HCT116 (cell line): ENCODE results near the gene CCDC32. TPM values are rescaled to one million over a fixed set of nuclear protein-coding genes. Genes with fewer than 3 reads are reported as not detected.

Experiments used
- ATAC-seq: fragments of 200-7000 bp; cut with Tn5 transposase; 2 replicates; pipeline ENCODE4 v1.9.1; 2020; ENCODE audit warnings: mild to moderate bottlenecking, moderate library complexity
- BruUV-seq: library from RNA; stranded (reverse); fragments of 400-500 nt; replicated peaks from 2 replicates; lab custom pipeline; 2021; lab: Mats Ljungman, UMichigan
- CTCF ChIA-PET: fragments of 300-600 bp; sonication (Branson Sonifier 250); formaldehyde crosslinking; loops from one replicate; lab custom pipeline; 2021; ENCODE audit warnings: antibody characterized with exemption; lab: Charles Lee
- POLR2A ChIA-PET: fragments of 300-600, 350-600 bp; sonication (Branson Sonifier 250); formaldehyde crosslinking; loops from one replicate; lab custom pipeline; 2021; ENCODE audit warnings: antibody characterized with exemption; lab: Charles Lee
- RAD21 ChIA-PET, 2 experiments: fragments of 300-600 bp; sonication (Branson Sonifier 250); formaldehyde crosslinking; loops; one replicate each; lab custom pipeline; 2023; ENCODE audit warnings: low total read pairs in 2 of 2; ENCODE audit not compliant: uncharacterized antibody in 2 of 2, unreplicated experiment in 2 of 2, low non-redundant PET in 1 of 2; lab: Charles Lee
- DNase-seq: peaks from one replicate; pipeline ENCODE4 v3.0.0-alpha.2; 2010; ENCODE audit warnings: low read depth, low spot score
- H2AFZ ChIP-seq: fragments of 200-600 bp; shearing (Covaris generic), sonication (generic); 2 replicates; pipeline ENCODE4 v1.6.1; 2017; ENCODE audit warnings: low read depth, mixed run types, mixed read lengths, antibody characterized with exemption, low read length; ENCODE audit not compliant: poor library complexity, severe bottlenecking
- H3K27ac ChIP-seq: 2 replicates; pipeline ENCODE4 v1.5.1; 2012; ENCODE audit warnings: low read depth, low read length
- H3K27me3 ChIP-seq: fragments of 200-600 bp; sonication (generic); 2 replicates; pipeline ENCODE4 v1.6.1; 2016; ENCODE audit warnings: mixed run types, low read length, mixed read lengths; ENCODE audit not compliant: insufficient read depth
- H3K36me3 ChIP-seq, 2 experiments: fragments of 200-500 bp in 1 of 2; fragments of 200-600 bp in 1 of 2; sonication (Bioruptor generic) in 1 of 2; sonication (generic) in 1 of 2; 2 replicates each; pipeline versions ENCODE4 v1.5.1 to v1.6.1; 2014 to 2016; ENCODE audit warnings: low read length in 2 of 2, inconsistent platforms in 1 of 2, mixed read lengths in 1 of 2, mixed run types in 1 of 2; ENCODE audit not compliant: insufficient read depth in 2 of 2, control insufficient read depth in 1 of 2
- H3K4me1 ChIP-seq, 2 experiments: fragments of 200-600 bp in 1 of 2; sonication (generic) in 1 of 2; 2 replicates each; pipeline versions ENCODE4 v1.5.1 to v1.6.1; 2012 to 2017; ENCODE audit warnings: low read length in 2 of 2, inconsistent platforms in 1 of 2, mild to moderate bottlenecking in 1 of 2, mixed read lengths in 1 of 2, mixed run types in 1 of 2, moderate library complexity in 1 of 2; ENCODE audit not compliant: insufficient read depth in 2 of 2, control insufficient read depth in 1 of 2
- H3K4me2 ChIP-seq: fragments of 200-600 bp; sonication (generic); 2 replicates; pipeline ENCODE4 v1.6.1; 2017; ENCODE audit warnings: mixed run types, low read length, mixed read lengths
- H3K4me3 ChIP-seq, 2 experiments: fragments of 200-600 bp in 1 of 2; sonication (generic) in 1 of 2; replicated peaks in 1 of 2; 2 replicates each; pipeline ENCODE4 v1.5.1; 2011 to 2016; ENCODE audit warnings: low read length in 2 of 2, control low read depth in 1 of 2, low read depth in 1 of 2, mild to moderate bottlenecking in 1 of 2, mixed read lengths in 1 of 2, mixed run types in 1 of 2
- H3K79me2 ChIP-seq: fragments of 200-600 bp; sonication (generic); 2 replicates; pipeline ENCODE4 v1.6.1; 2017; ENCODE audit warnings: mild to moderate bottlenecking, mixed run types, low read length, moderate library complexity, mixed read lengths; ENCODE audit not compliant: insufficient read depth
- H3K9ac ChIP-seq: fragments of 200-600 bp; sonication (generic); 2 replicates; pipeline ENCODE4 v1.6.1; 2016; ENCODE audit warnings: low read length, mixed read lengths
- H3K9me2 ChIP-seq: fragments of 200-600 bp; sonication (generic), shearing (Covaris generic); 2 replicates; pipeline ENCODE4 v1.6.1; 2017; ENCODE audit warnings: mixed run types, mild to moderate bottlenecking, moderate library complexity; ENCODE audit not compliant: insufficient read depth
- H3K9me3 ChIP-seq, 2 experiments: fragments of 200-500 bp in 1 of 2; fragments of 200-600 bp in 1 of 2; sonication (Bioruptor generic) in 1 of 2; sonication (generic) in 1 of 2; 2 replicates each; pipeline ENCODE4 v1.6.1; 2014 to 2017; ENCODE audit warnings: low read length in 2 of 2, mixed read lengths in 2 of 2, inconsistent platforms in 1 of 2, low read depth in 1 of 2, mild to moderate bottlenecking in 1 of 2, mixed run types in 1 of 2, moderate library complexity in 1 of 2; ENCODE audit not compliant: control insufficient read depth in 1 of 2, insufficient read depth in 1 of 2
- H4K20me1 ChIP-seq: fragments of 200-600 bp; sonication (generic), shearing (Covaris generic); 2 replicates; pipeline ENCODE4 v1.6.1; 2017; ENCODE audit warnings: mixed run types, mild to moderate bottlenecking, moderate library complexity; ENCODE audit not compliant: insufficient read depth
- CTCF ChIP-seq, 3 experiments: fragments of 200-600 bp in 1 of 3; sonication (generic) in 1 of 3; IDR thresholded peaks in 2 of 3; conservative IDR thresholded peaks in 1 of 3; 2 replicates each; pipeline ENCODE4 v1.5.1; 2012 to 2017; ENCODE audit warnings: low read depth in 2 of 3, low read length in 2 of 3, antibody characterized with exemption in 1 of 3, borderline replicate concordance in 1 of 3, control low read depth in 1 of 3, mild to moderate bottlenecking in 1 of 3, mixed read lengths in 1 of 3, mixed run types in 1 of 3, moderate library complexity in 1 of 3; ENCODE audit not compliant: insufficient read depth in 1 of 3
- ELF1 ChIP-seq: IDR thresholded peaks from 2 replicates; pipeline ENCODE4 v1.6.1; 2012; ENCODE audit warnings: low read depth, borderline replicate concordance
- EZH2phosphoT487 ChIP-seq: fragments of 200-600 bp; IDR thresholded peaks from 2 replicates; pipeline ENCODE4 v1.6.1; 2018; ENCODE audit warnings: antibody characterized with exemption, borderline replicate concordance
- JUND ChIP-seq: IDR thresholded peaks from 2 replicates; pipeline ENCODE4 v1.6.1; 2012
- RAD21 ChIP-seq: IDR thresholded peaks from 2 replicates; pipeline ENCODE4 v1.6.1; 2012; ENCODE audit warnings: low read depth, mild to moderate bottlenecking
- REST ChIP-seq: IDR thresholded peaks from 2 replicates; pipeline ENCODE4 v1.6.1; 2012; ENCODE audit warnings: low read depth
- ZBTB33 ChIP-seq: IDR thresholded peaks from 2 replicates; pipeline ENCODE4 v1.6.1; 2011; ENCODE audit warnings: mild to moderate bottlenecking, low read length, moderate library complexity; ENCODE audit not compliant: insufficient replicate concordance; ENCODE audit errors: extremely low read depth
- intact Hi-C: fragments of 100-400 bp; cut with micrococcal nuclease; formaldehyde crosslinking; loops from 2 replicates; pipeline ENCODE4 v1.10.0; 2022
- total RNA-seq: library from RNA; stranded (reverse); gene quantifications from one replicate; pipeline ENCODE4 v1.2.1, GENCODE V29; 2021; ENCODE audit not compliant: unreplicated experiment

Gene CCDC32
- total RNA-seq, 1 experiment from 2014 or later, result 18.6 TPM

GRCh38 chr15:40550341-40551037 is 14.4 kb downstream of the CCDC32 start (continued):
- TF ChIP-seq REST, result no peak

- Histone ChIP-seq H3K4me3 (no peak overlapping the region), H3K9me3 (no peaks in the 10 kb centered on the region), H3K27ac (no peak overlapping the region), H3K79me2 (no peaks in the 10 kb centered on the region), H2AFZ (no peak overlapping the region), H3K4me1 (no peaks in the 10 kb centered on the region), H3K36me3 (no peaks in the 10 kb centered on the region; a peak in 1 of 4 replicates), H4K20me1 (no peaks in the 10 kb centered on the region), H3K9me2 (no peaks in the 10 kb centered on the region), H3K27me3 (no peaks in the 10 kb centered on the region), H3K9ac (no peak overlapping the region), H3K4me2 (no peak overlapping the region)
- intact Hi-C loops, result no loop called here
- CTCF ChIA-PET, result no interaction called here
- POLR2A ChIA-PET, result no interaction called here
- BruUV-seq, result no TSS peak
- DNase-seq (no peak), ATAC-seq (no peak)
- TF ChIP-seq ZBTB33 (no peak), RAD21 (no peak), ELF1 (no peak), JUND (no peak), EZH2phosphoT487 (no peak), CTCF (IDR thresholded peaks at IDR 0.05 in 2 of 3, conservative IDR thresholded peaks at IDR 0.05 in 1 of 3; ENCODE audit: borderline replicate concordance in 1 of 3, insufficient read depth in 1 of 3, low read depth in 2 of 3, low read length in 2 of 3) (no peak)
- RAD21 ChIA-PET, result no interaction called here
Observed at GRCh38 chr15:40549894-40550293, 14.9 kb downstream of the CCDC32 start.
